ENCODE results near the gene MAMSTR. TPM values are rescaled to one million over a fixed set of nuclear protein-coding genes. Genes with fewer than 3 reads are reported as not detected.
"Not testable (repeated sequence)": the region's sequence is repeated elsewhere in the genome, so short reads cannot be mapped to it uniquely, and the experiment has no call there.

The MAMSTR gene
- total RNA-seq, 1 donor from 2014 or later = 0.57 TPM

GRCh38 chr19:48681127-48681470 lies 38.4 kb downstream of the MAMSTR start:
- Mint-ChIP-seq H3K27me3 (ENCODE audit: low read depth, unreplicated experiment) (peaks cover 24% of the 10 kb centered on the region), H3K36me3 (ENCODE audit: low read depth, unreplicated experiment) (no peaks in the 10 kb centered on the region), H3K4me1 (ENCODE audit: low read depth, unreplicated experiment) (no peaks in the 10 kb centered on the region), H3K27ac (ENCODE audit: unreplicated experiment) (peak overlapping the region; percentile 62), H3K9me3 (ENCODE audit: unreplicated experiment) (no peaks in the 10 kb centered on the region), H3K4me3 (ENCODE audit: unreplicated experiment) (no peak overlapping the region)
- Histone ChIP-seq H3K27me3 (ENCODE audit: insufficient read depth, low read length) (peaks cover 10% of the 10 kb centered on the region), H3K27ac (ENCODE audit: low read depth, low read length) (no peak overlapping the region), H3K4me2 (ENCODE audit: low read length) (no peak overlapping the region), H3K9me3 (ENCODE audit: insufficient read depth, low read depth, low read length) (no peaks in the 10 kb centered on the region), H3K36me3 (ENCODE audit: insufficient read depth, low read length) (no peaks in the 10 kb centered on the region), H3K79me2 (ENCODE audit: insufficient read depth, low read length) (no peaks in the 10 kb centered on the region), H3K4me3 (ENCODE audit: insufficient read depth, low read depth, low read length) (no peak overlapping the region), H3K9ac (ENCODE audit: low read length) (no peak overlapping the region), H4K20me1 (ENCODE audit: insufficient read depth, low read length) (no peaks in the 10 kb centered on the region), H3K4me1 (ENCODE audit: insufficient read depth, low read length) (peaks cover 6% of the 10 kb centered on the region), H2AFZ (ENCODE audit: low read depth, low read length) (no peak overlapping the region)
- no peak for FAIRE-seq
- TF ChIP-seq, protein P1, sequence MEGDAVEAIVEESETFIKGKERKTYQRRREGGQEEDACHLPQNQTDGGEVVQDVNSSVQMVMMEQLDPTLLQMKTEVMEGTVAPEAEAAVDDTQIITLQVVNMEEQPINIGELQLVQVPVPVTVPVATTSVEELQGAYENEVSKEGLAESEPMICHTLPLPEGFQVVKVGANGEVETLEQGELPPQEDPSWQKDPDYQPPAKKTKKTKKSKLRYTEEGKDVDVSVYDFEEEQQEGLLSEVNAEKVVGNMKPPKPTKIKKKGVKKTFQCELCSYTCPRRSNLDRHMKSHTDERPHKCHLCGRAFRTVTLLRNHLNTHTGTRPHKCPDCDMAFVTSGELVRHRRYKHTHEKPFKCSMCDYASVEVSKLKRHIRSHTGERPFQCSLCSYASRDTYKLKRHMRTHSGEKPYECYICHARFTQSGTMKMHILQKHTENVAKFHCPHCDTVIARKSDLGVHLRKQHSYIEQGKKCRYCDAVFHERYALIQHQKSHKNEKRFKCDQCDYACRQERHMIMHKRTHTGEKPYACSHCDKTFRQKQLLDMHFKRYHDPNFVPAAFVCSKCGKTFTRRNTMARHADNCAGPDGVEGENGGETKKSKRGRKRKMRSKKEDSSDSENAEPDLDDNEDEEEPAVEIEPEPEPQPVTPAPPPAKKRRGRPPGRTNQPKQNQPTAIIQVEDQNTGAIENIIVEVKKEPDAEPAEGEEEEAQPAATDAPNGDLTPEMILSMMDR (IDR thresholded peaks at IDR 0.05; ENCODE audit: insufficient read depth, low read depth, low read length) = no peak
- TF ChIP-seq EZH2 (IDR thresholded peaks at IDR 0.05; ENCODE audit: insufficient read depth, low read length) = no peak
- peak; percentile 92 for DNase-seq (ENCODE audit: low read depth)

DNA sequence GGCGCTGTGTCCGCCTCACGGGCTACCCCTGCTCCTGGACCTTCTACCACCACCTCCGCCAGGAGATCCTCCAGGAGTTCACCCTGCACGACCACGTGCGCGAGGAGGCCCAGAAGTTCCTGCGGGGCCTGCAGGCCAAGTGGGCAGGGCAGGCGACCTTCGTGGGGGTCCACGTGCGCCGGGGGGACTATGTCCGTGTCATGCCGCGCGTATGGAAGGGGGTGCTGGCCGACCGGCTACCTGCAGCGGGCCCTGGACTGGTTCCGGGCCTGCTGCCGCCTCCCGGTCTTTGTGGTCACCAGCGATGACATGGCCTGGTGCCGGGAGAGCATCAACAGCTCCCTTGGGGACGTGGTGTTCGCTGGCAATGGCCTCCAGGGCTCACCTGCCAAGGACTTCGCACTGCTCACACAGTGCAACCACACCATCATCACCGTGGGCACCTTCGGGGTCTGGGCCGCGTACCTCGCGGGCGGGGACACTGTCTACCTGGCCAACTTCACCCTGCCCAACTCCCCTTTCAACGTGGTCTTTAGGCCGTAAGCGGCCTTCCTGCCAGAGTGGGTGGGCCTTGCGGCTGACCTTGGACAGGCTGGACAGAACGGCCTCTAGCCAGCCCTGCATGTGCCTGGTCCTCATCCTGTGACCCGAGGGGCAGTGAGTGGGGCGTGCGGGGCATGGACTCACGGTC lies 38.9 kb downstream of the MAMSTR start:
- TF ChIP-seq, protein P1 (IDR thresholded peaks at IDR 0.05; ENCODE audit: insufficient read depth, low read depth, low read length) = no peak
- no peak for TF ChIP-seq EZH2 (IDR thresholded peaks at IDR 0.05; ENCODE audit: insufficient read depth, low read length)
- H3K4me3 ChIP-seq (ENCODE audit: insufficient read depth, low read depth, low read length) = no peak overlapping the region
- H3K9me3 Mint-ChIP-seq (ENCODE audit: unreplicated experiment) = no peaks in the 10 kb centered on the region
- H3K9ac ChIP-seq (ENCODE audit: low read length) = no peak overlapping the region
- H3K27me3 ChIP-seq (ENCODE audit: insufficient read depth, low read length) = peaks cover 10% of the 10 kb centered on the region
- H4K20me1 ChIP-seq (ENCODE audit: insufficient read depth, low read length) = no peaks in the 10 kb centered on the region
- no peaks in the 10 kb centered on the region for H3K36me3 ChIP-seq (ENCODE audit: insufficient read depth, low read length)
- no peaks in the 10 kb centered on the region for H3K4me1 Mint-ChIP-seq (ENCODE audit: low read depth, unreplicated experiment)
- H2AFZ ChIP-seq (ENCODE audit: low read depth, low read length) = no peak overlapping the region
- no peaks in the 10 kb centered on the region for H3K79me2 ChIP-seq (ENCODE audit: insufficient read depth, low read length)
- no peaks in the 10 kb centered on the region for H3K9me3 ChIP-seq (ENCODE audit: insufficient read depth, low read depth, low read length)
- FAIRE-seq (no peak), DNase-seq (ENCODE audit: low read depth) (no peak)
- H3K27ac ChIP-seq (ENCODE audit: low read depth, low read length) = no peak overlapping the region
- H3K36me3 Mint-ChIP-seq (ENCODE audit: low read depth, unreplicated experiment) = no peaks in the 10 kb centered on the region
- peaks cover 25% of the 10 kb centered on the region for H3K27me3 Mint-ChIP-seq (ENCODE audit: low read depth, unreplicated experiment)
- peaks cover 6% of the 10 kb centered on the region for H3K4me1 ChIP-seq (ENCODE audit: insufficient read depth, low read length)
- H3K4me3 Mint-ChIP-seq (ENCODE audit: unreplicated experiment) = no peak overlapping the region
- no peak overlapping the region for H3K27ac Mint-ChIP-seq (ENCODE audit: unreplicated experiment)
- H3K4me2 ChIP-seq (ENCODE audit: low read length) = no peak overlapping the region

DNA sequence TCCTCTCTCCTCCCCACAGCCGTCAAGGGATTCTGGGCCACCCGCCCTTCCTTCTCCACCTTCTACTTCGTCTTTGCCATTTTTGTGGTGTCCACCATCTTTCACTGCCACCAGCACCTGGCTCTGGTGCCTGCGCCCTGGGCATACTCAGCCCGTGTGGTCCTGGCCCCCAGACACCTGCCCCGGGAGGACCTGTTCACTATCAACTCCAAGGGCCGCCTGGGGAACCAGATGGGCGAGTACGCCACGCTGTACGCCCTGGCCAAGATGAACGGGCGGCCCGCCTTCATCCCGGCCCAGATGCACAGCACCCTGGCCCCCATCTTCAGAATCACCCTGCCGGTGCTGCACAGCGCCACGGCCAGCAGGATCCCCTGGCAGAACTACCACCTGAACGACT lies 39.5 kb downstream of the MAMSTR start:
- not testable (repeated sequence) for H2AFZ ChIP-seq (ENCODE audit: low read depth, low read length); H3K4me2 ChIP-seq (ENCODE audit: low read length); H3K4me1 Mint-ChIP-seq (ENCODE audit: low read depth, unreplicated experiment); H3K4me3 ChIP-seq (ENCODE audit: insufficient read depth, low read depth, low read length); FAIRE-seq; H4K20me1 ChIP-seq (ENCODE audit: insufficient read depth, low read length); H3K27ac ChIP-seq (ENCODE audit: low read depth, low read length); H3K79me2 ChIP-seq (ENCODE audit: insufficient read depth, low read length); H3K9me3 ChIP-seq (ENCODE audit: insufficient read depth, low read depth, low read length); H3K4me3 Mint-ChIP-seq (ENCODE audit: unreplicated experiment); H3K4me1 ChIP-seq (ENCODE audit: insufficient read depth, low read length); H3K27ac Mint-ChIP-seq (ENCODE audit: unreplicated experiment); H3K36me3 Mint-ChIP-seq (ENCODE audit: low read depth, unreplicated experiment); H3K36me3 ChIP-seq (ENCODE audit: insufficient read depth, low read length); H3K9me3 Mint-ChIP-seq (ENCODE audit: unreplicated experiment); H3K9ac ChIP-seq (ENCODE audit: low read length); DNase-seq (ENCODE audit: low read depth)
- peaks cover 10% of the 10 kb centered on the region for H3K27me3 ChIP-seq (ENCODE audit: insufficient read depth, low read length)
- H3K27me3 Mint-ChIP-seq (ENCODE audit: low read depth, unreplicated experiment) = peaks cover 31% of the 10 kb centered on the region
